ENCODE measurements around the gene SPINT2. TPM values are rescaled to one million over a fixed set of nuclear protein-coding genes. Genes with fewer than 3 reads are reported as not detected.

The SPINT2 gene
- total and polyA plus RNA-seq, 2 of the 13 experiments (the other 11 are each of a cell fraction or from before 2014, with no cell fraction given) = 0.31 to 0.77 TPM

- TF ChIP-seq RERE (CRISPR knock-in tag; IDR thresholded peaks at IDR 0.05; ENCODE audit: low read depth) (no peak), TCF7L2 (IDR thresholded peaks at IDR 0.05; ENCODE audit: low read depth, low read length) (no peak), KLF12 (CRISPR knock-in tag; IDR thresholded peaks at IDR 0.05; ENCODE audit: borderline replicate concordance) (no peak), TFAP4 (IDR thresholded peaks at IDR 0.05; ENCODE audit: borderline replicate concordance, low read depth) (no peak), HNF1A (IDR thresholded peaks at IDR 0.05; ENCODE audit: low read depth) (no peak), HNF1A (CRISPR knock-in tag; IDR thresholded peaks at IDR 0.05; ENCODE audit: borderline replicate concordance) (no peak), ZBTB3 (CRISPR knock-in tag; IDR thresholded peaks at IDR 0.05; ENCODE audit: borderline replicate concordance, low read depth) (no peak), ELF1 (CRISPR knock-in tag; IDR thresholded peaks at IDR 0.05) (peak; percentile 37; the same call in 1 of the 2 replicates), ZNF136 (CRISPR knock-in tag; IDR thresholded peaks at IDR 0.05; ENCODE audit: low read depth) (no peak), SALL1 (CRISPR knock-in tag; IDR thresholded peaks at IDR 0.05) (peak; percentile 49), SIN3A (IDR thresholded peaks at IDR 0.05; ENCODE audit: borderline replicate concordance, low read depth, low read length) (no peak), SMARCC2 (IDR thresholded peaks at IDR 0.05) (no peak), ATF6 (CRISPR knock-in tag; conservative IDR thresholded peaks at IDR 0.05) (no peak), NFYB (CRISPR knock-in tag; IDR thresholded peaks at IDR 0.05) (no peak), ZNF275 (CRISPR knock-in tag; IDR thresholded peaks at IDR 0.05; ENCODE audit: borderline replicate concordance) (no peak)
Measured at GRCh38 chr19:38266981-38267597, 2.7 kb downstream of the SPINT2 start (continued).
